Activated CD8-positive, alpha-beta T cell treated with anti-CD3 and anti-CD28 coated beads for 36 hours (primary cell): Measurements from ENCODE around the gene MAP3K9. TPM values are rescaled to one million over a fixed set of nuclear protein-coding genes. Genes with fewer than 3 reads are reported as not detected.

Source experiments
- ATAC-seq: fragments of 200-7000 bp; cut with Tn5 transposase; one replicate; pipeline ENCODE4 v1.10.0; 2021; ENCODE audit warnings: mild to moderate bottlenecking, moderate library complexity
- CTCF ChIA-PET: fragments of 350-600 bp; sonication (Branson Sonifier 250); formaldehyde crosslinking; loops from one replicate; lab custom pipeline; 2021; ENCODE audit warnings: antibody characterized with exemption; lab: Charles Lee
- POLR2A ChIA-PET: fragments of 350-600 bp; sonication (Branson Sonifier 250); formaldehyde crosslinking; loops from one replicate; lab custom pipeline; 2021; ENCODE audit warnings: antibody characterized with exemption; lab: Charles Lee
- DNase-seq: peaks from one replicate; pipeline ENCODE4 v3.0.0-alpha.2; 2020
- H3K27ac Mint-ChIP-seq: one replicate; pipeline ENCODE4 v1.8.0; 2021; ENCODE audit warnings: mild to moderate bottlenecking, mixed read lengths
- H3K27me3 Mint-ChIP-seq: one replicate; pipeline ENCODE4 v1.8.0; 2021; ENCODE audit warnings: mixed read lengths
- H3K36me3 Mint-ChIP-seq: one replicate; pipeline ENCODE4 v1.8.0; 2021; ENCODE audit warnings: low read depth, mixed read lengths
- H3K4me1 Mint-ChIP-seq: one replicate; pipeline ENCODE4 v1.8.0; 2021; ENCODE audit warnings: low read depth, mixed read lengths
- H3K4me3 Mint-ChIP-seq: one replicate; pipeline ENCODE4 v1.8.0; 2021; ENCODE audit warnings: mild to moderate bottlenecking, moderate library complexity, mixed read lengths
- H3K9me3 Mint-ChIP-seq: one replicate; pipeline ENCODE4 v1.8.0; 2021; ENCODE audit warnings: mixed read lengths
- intact Hi-C: fragments of 100-400 bp; cut with micrococcal nuclease; formaldehyde crosslinking; loops from one replicate; pipeline ENCODE4 v1.10.0; 2022
- total RNA-seq, 2 experiments: library from RNA; stranded (reverse); gene quantifications; one replicate each; pipeline ENCODE4 v1.2.3, GENCODE V29; 2021
- TF ChIP-seq, protein P1 (sequence below): fragments of 200-600 bp; IDR thresholded peaks from one replicate; pipeline ENCODE4 v1.8.0; 2022; ENCODE audit warnings: antibody characterized with exemption, mild to moderate bottlenecking

MAP3K9 gene
- total RNA-seq, 2 experiments from 2014 or later = 8.0 to 9.6 TPM

DNA sequence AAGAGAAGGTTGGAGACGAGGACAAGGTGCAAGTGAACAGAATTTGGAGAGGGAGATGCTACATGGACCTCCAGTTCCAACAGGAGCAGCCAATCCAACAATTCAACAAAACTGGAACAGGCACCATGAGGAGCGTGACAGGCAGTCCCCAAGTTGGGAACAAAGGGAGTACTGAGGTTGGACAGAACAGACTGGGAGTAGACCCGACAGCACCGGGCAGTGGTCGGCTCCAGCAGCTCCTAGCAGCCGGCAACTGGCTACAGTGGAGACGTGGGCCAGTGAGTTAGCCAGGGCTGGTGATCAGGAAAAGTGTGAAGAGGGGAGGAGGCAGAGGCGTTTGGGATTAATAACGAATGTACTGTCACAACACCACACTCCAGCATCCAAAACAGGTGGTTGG lies 16.4 kb downstream of the MAP3K9 start:
- ATAC-seq (no peak), DNase-seq (no peak)
- Mint-ChIP-seq H3K4me3 (no peak overlapping the region), H3K27me3 (no peaks in the 10 kb centered on the region), H3K9me3 (no peaks in the 10 kb centered on the region), H3K4me1 (no peaks in the 10 kb centered on the region), H3K27ac (no peak overlapping the region), H3K36me3 (peaks cover 3% of the 10 kb centered on the region)
- TF ChIP-seq, protein P1, sequence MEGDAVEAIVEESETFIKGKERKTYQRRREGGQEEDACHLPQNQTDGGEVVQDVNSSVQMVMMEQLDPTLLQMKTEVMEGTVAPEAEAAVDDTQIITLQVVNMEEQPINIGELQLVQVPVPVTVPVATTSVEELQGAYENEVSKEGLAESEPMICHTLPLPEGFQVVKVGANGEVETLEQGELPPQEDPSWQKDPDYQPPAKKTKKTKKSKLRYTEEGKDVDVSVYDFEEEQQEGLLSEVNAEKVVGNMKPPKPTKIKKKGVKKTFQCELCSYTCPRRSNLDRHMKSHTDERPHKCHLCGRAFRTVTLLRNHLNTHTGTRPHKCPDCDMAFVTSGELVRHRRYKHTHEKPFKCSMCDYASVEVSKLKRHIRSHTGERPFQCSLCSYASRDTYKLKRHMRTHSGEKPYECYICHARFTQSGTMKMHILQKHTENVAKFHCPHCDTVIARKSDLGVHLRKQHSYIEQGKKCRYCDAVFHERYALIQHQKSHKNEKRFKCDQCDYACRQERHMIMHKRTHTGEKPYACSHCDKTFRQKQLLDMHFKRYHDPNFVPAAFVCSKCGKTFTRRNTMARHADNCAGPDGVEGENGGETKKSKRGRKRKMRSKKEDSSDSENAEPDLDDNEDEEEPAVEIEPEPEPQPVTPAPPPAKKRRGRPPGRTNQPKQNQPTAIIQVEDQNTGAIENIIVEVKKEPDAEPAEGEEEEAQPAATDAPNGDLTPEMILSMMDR = no peak
- intact Hi-C loops = no loop called here
- ChIA-PET CTCF (interaction anchor here (0.6 to 1.4 kb wide), 3 partner anchors 20 to 606 kb away, joined by 3 to 4 read pairs (median 4); no protein-coding TSS in a partner anchor), POLR2A (no interaction called here)

DNA sequence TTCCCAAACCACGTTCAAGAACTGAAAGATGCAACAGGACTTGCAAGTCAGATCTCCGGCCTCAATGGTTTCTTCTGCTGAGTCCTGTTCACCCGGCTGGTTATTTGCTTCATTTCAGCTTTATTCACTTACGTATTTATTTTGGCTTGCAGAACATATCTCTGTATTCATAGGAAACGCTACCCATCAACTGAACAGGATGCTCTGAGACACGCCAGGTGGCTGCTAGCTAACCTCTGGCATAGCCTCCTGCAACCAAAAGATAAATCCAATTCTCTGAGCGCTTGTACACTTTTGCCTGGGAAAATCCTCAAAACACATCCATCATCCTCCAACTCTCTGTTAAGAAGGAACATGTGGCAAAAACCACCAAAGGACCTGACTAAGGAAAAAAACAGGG lies 17.3 kb downstream of the MAP3K9 start:
- ATAC-seq (no peak), DNase-seq (no peak)
- no peaks in the 10 kb centered on the region for H3K36me3 Mint-ChIP-seq
- intact Hi-C loops = no loop called here
- TF ChIP-seq, protein P1 = no peak
- H3K27ac Mint-ChIP-seq = no peak overlapping the region
- POLR2A ChIA-PET = interaction anchor here (1.0 kb wide), 1 partner anchor 10 kb away, joined by 3 read pairs; no protein-coding TSS in a partner anchor
- H3K27me3 Mint-ChIP-seq = no peaks in the 10 kb centered on the region
- H3K4me1 Mint-ChIP-seq = no peaks in the 10 kb centered on the region
- CTCF ChIA-PET = interaction anchor here (1.0 kb wide), 1 partner anchor 25 kb away, joined by 3 read pairs; no protein-coding TSS in a partner anchor
- H3K9me3 Mint-ChIP-seq = no peaks in the 10 kb centered on the region
- no peak overlapping the region for H3K4me3 Mint-ChIP-seq

DNA sequence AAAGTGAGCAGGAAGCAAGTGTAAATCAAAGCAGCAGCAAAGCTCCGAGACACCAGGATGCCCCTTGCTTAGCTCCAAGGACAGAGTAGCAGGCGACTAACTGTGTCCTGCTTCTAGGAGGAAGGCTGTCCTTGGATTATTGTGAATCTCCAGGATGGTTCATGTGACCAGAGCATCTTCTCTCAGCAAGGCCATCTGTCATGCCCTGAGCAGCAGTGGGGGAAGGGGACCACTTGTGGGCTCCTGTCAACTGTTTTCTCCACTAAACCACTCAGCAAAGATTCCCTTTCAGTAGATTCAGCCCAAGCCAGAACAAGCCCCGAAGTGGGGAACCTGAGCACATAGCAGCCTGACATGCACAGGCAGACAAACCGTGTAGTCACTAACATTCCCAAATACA lies 19.4 kb downstream of the MAP3K9 start:
- no peaks in the 10 kb centered on the region for H3K9me3 Mint-ChIP-seq
- H3K27me3 Mint-ChIP-seq = no peaks in the 10 kb centered on the region
- no peak for ATAC-seq
- intact Hi-C loops = no loop called here
- TF ChIP-seq, protein P1 = no peak
- no peak overlapping the region for H3K27ac Mint-ChIP-seq
- no peaks in the 10 kb centered on the region for H3K4me1 Mint-ChIP-seq
- POLR2A ChIA-PET = no interaction called here
- H3K36me3 Mint-ChIP-seq = peaks cover 4% of the 10 kb centered on the region
- no peak for DNase-seq
- no peak overlapping the region for H3K4me3 Mint-ChIP-seq
- CTCF ChIA-PET = interaction anchor here (1.0 kb wide), 1 partner anchor 28 kb away, joined by 3 read pairs; no protein-coding TSS in a partner anchor

DNA sequence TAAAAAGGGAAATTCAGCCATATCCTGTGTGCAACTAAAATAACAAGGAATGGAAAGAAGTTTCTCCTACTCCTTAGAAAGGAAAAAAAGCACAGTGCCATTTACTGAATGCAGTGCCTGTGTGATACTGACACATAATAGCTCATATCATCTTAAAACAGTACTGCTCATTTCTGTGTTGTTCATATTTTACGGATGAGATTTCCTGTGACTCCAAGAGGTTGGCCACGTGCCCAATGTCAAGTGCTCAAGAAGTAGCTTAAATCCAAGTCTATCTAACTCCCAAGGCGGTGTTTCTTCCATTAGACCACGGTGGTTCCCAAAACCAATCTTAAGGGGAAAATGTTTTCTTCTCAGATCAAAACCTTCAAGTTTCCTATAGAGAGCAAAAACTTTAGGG lies 20.0 kb downstream of the MAP3K9 start:
- H3K27ac Mint-ChIP-seq = no peak overlapping the region
- ChIA-PET CTCF (no interaction called here), POLR2A (no interaction called here)
- no peaks in the 10 kb centered on the region for H3K9me3 Mint-ChIP-seq
- no peaks in the 10 kb centered on the region for H3K27me3 Mint-ChIP-seq
- DNase-seq (no peak), ATAC-seq (no peak)
- no peak overlapping the region for H3K4me3 Mint-ChIP-seq
- H3K36me3 Mint-ChIP-seq = peaks cover 4% of the 10 kb centered on the region
- TF ChIP-seq, protein P1 = no peak
- no peaks in the 10 kb centered on the region for H3K4me1 Mint-ChIP-seq
- intact Hi-C loops = no loop called here

DNA sequence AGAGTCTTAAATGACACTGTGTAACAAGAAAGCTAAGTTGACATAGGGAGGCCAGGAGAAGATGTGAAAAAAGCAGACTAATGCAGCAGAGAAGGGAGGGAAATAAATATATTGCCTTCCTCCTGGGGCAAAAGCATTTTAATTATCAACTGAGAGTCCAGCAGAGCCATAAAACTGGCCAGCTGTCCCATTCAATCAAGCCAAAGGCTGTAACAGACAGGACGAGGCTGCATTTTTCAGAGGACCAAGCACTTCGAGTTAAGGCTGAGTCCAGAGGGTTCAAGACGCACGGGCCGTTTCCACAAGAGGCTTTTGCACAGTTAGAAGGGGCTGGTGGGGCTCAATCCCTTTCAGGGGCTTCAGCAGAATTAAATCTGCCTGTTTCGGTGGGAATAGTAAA lies 20.4 kb downstream of the MAP3K9 start:
- Mint-ChIP-seq H3K36me3 (peaks cover 4% of the 10 kb centered on the region), H3K9me3 (no peaks in the 10 kb centered on the region), H3K4me3 (no peak overlapping the region), H3K27ac (no peak overlapping the region), H3K4me1 (no peaks in the 10 kb centered on the region), H3K27me3 (no peaks in the 10 kb centered on the region)
- no peak for ATAC-seq
- intact Hi-C loops = no loop called here
- POLR2A ChIA-PET = no interaction called here
- CTCF ChIA-PET = no interaction called here
- no peak for DNase-seq
- TF ChIP-seq, protein P1 = no peak
